Neural crest cell (in vitro differentiated cells): Measurements from ENCODE around the gene PITHD1. TPM values are rescaled to one million over a fixed set of nuclear protein-coding genes. Genes with fewer than 3 reads are reported as not detected.

Experiments
- DNase-seq: peaks from one replicate; pipeline ENCODE4 v3.0.0; 2021; ENCODE audit warnings: low read depth, mixed read lengths, low spot score
- H3K27ac Mint-ChIP-seq: one replicate; pipeline ENCODE4 v1.8.0; 2021; ENCODE audit warnings: mild to moderate bottlenecking, mixed read lengths; ENCODE audit not compliant: unreplicated experiment
- H3K27me3 Mint-ChIP-seq: 2 replicates; pipeline ENCODE4 v1.8.0; 2021; ENCODE audit warnings: low read depth, mild to moderate bottlenecking, mixed read lengths
- H3K36me3 Mint-ChIP-seq: 2 replicates; pipeline ENCODE4 v1.8.0; 2021; ENCODE audit warnings: low read depth, mild to moderate bottlenecking, mixed read lengths
- H3K4me1 Mint-ChIP-seq: 2 replicates; pipeline ENCODE4 v1.8.0; 2021; ENCODE audit warnings: mixed read lengths
- H3K4me3 Mint-ChIP-seq: one replicate; pipeline ENCODE4 v1.8.0; 2021; ENCODE audit warnings: mild to moderate bottlenecking, mixed read lengths
- H3K9me3 Mint-ChIP-seq: 2 replicates; pipeline ENCODE4 v1.8.0; 2021; ENCODE audit warnings: mixed read lengths
- total RNA-seq: library from RNA; stranded (reverse); gene quantifications from 2 replicates; pipeline ENCODE4 v1.2.1, GENCODE V29; 2021
- TF ChIP-seq, protein P1 (sequence below): fragments of 200-600 bp; sonication (generic); conservative IDR thresholded peaks from 2 replicates; pipeline ENCODE4 v1.5.0; 2021; ENCODE audit warnings: antibody characterized with exemption, mild to moderate bottlenecking

PITHD1 gene
- total RNA-seq, 1 donor from 2014 or later = 57.5 TPM

DNA sequence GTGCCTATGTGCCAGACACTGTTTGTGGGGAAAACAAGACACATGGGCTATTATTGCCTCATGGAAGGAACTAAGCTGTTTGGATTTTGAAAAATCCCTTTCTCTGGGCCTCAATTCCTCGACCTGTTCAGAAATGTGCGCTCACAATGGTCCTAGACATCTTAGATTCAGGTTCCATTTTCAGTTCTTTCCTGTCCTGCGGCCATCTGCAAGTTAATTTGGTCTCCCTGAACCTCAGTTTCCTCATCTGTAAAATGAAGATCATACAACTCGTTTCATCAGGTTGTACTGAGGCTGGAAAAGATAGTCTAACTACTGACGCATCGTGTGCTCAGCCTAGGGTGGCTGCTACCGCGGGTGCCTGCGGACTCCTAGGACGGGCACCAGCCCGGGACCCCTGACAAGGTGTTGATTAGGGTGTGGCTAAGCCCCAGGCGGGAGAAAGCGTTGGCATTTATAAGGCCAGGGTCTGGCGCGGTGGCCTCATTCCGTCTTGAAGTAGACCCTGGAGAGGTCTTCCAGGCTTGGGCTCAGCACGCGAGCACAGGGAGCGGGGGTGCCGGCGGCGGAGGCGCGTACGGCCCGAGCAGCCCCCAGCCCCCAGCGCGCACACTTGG, 35.4 kb upstream of the PITHD1 start:
- H3K9me3 Mint-ChIP-seq = no peaks in the 10 kb centered on the region
- TF ChIP-seq, protein P1, sequence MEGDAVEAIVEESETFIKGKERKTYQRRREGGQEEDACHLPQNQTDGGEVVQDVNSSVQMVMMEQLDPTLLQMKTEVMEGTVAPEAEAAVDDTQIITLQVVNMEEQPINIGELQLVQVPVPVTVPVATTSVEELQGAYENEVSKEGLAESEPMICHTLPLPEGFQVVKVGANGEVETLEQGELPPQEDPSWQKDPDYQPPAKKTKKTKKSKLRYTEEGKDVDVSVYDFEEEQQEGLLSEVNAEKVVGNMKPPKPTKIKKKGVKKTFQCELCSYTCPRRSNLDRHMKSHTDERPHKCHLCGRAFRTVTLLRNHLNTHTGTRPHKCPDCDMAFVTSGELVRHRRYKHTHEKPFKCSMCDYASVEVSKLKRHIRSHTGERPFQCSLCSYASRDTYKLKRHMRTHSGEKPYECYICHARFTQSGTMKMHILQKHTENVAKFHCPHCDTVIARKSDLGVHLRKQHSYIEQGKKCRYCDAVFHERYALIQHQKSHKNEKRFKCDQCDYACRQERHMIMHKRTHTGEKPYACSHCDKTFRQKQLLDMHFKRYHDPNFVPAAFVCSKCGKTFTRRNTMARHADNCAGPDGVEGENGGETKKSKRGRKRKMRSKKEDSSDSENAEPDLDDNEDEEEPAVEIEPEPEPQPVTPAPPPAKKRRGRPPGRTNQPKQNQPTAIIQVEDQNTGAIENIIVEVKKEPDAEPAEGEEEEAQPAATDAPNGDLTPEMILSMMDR = no peak
- H3K4me1 Mint-ChIP-seq = peaks cover 39% of the 10 kb centered on the region
- H3K4me3 Mint-ChIP-seq = peak overlapping the region; percentile 94
- peaks cover 5% of the 10 kb centered on the region for H3K36me3 Mint-ChIP-seq
- H3K27me3 Mint-ChIP-seq = no peaks in the 10 kb centered on the region
- no peak for DNase-seq
- peak overlapping the region; percentile 87 for H3K27ac Mint-ChIP-seq

DNA sequence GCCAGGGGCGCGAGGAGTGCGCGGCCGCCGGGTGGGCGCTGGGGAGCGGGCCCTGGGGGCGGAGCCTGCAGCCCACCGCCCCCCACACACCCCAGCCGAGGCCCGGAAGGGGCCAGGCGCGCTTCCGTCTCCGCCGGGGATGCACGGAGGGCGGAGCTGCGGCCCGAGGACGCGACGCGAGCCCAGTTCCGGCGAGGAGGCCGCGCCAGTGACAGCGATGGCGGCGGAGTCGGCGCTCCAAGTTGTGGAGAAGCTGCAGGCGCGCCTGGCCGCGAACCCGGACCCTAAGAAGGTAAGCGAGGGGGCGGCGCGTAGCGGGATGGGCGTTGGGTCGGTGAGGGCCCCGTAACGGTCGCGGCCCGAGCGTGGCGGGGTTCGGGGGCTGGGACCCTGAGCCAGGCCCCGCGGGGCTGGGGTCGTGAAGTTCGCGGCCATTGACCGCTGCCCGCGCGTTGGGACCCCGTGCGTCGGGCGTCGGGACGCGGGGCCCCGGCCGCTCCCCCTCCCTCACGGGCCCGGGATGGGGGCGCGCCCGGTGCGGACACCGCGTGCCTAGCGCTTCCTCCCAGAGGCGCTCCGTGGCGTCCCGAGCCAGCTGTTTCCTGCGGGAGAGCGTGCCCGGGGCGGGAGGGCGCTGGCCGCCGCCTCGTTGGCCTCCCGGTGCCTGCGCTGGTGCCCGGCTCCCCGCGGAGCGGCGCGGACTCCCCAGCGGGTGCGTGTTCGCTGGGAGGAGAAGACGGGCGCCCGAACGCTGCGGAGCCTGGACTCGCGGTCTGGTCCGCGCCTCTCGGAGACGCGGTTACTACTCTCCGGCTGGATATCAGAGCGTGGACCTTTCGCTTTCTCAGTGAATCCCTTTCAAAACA, 34.7 kb upstream of the PITHD1 start, which contains the start of gene ELOA:
ELOA (plus strand) TSS at position 185 of the 866 bp plus-strand sequence; CDS start at position 218, 33 bp downstream.
- peak within 1 kb of the TSS; percentile 96 for H3K4me3 Mint-ChIP-seq
- H3K9me3 Mint-ChIP-seq = no peaks in the 10 kb centered on the region
- peak within 1 kb of the TSS; percentile 87 for H3K27ac Mint-ChIP-seq
- H3K27me3 Mint-ChIP-seq = no peaks in the 10 kb centered on the region
- H3K36me3 Mint-ChIP-seq = peaks cover 5% of the 10 kb centered on the region
- peaks cover 39% of the 10 kb centered on the region for H3K4me1 Mint-ChIP-seq
- TF ChIP-seq, protein P1 = no peak
- DNase-seq = peak; percentile 58

DNA sequence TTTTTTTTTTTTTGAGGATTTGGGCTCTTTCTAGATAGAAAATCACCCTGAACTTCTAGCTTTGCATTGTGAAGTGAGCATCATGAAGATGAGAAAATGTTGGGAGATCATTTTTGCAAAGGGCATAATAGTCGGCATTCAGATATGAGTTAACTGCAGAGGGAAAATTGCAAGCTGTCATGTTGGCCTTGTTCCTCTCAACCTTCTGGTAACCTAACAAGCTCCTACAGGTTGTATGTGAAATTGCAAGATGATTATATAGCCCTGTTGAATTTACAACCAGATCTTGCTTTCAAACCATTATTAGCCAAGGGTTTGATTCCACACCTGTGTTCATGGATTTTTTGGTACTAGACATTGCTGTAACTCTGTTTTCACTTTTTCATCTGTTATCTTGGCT, 32.7 kb upstream of the PITHD1 start:
- no peaks in the 10 kb centered on the region for H3K27me3 Mint-ChIP-seq
- TF ChIP-seq, protein P1 = peak; percentile 54
- peak overlapping the region; percentile 51 for H3K27ac Mint-ChIP-seq
- peaks cover 5% of the 10 kb centered on the region for H3K36me3 Mint-ChIP-seq
- peak overlapping the region; percentile 96 for H3K4me3 Mint-ChIP-seq
- H3K4me1 Mint-ChIP-seq = peaks cover 39% of the 10 kb centered on the region
- DNase-seq = no peak
- H3K9me3 Mint-ChIP-seq = no peaks in the 10 kb centered on the region

DNA sequence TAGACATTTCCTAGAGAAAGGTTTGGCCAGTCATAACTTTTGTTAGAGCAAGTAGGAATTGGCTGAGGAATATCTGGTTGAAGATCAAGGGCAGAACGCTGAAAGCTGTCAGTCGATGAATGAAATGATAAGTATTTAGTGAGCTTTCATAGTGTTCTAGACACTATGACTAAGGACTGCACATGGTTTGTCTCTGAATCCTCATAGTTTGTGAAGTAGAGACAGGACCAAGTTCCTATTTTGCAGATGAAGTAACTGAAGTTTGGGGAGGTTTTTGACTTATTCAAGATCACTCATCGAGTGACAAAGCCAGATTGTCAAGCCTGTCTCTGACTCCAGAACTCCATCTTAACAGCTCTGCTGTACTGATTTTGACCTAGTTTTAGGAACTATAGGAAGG, 30.2 kb upstream of the PITHD1 start:
- TF ChIP-seq, protein P1 = no peak
- H3K4me1 Mint-ChIP-seq = peaks cover 29% of the 10 kb centered on the region
- no peaks in the 10 kb centered on the region for H3K9me3 Mint-ChIP-seq
- peaks cover 8% of the 10 kb centered on the region for H3K36me3 Mint-ChIP-seq
- no peak overlapping the region for H3K27ac Mint-ChIP-seq
- DNase-seq = no peak
- H3K4me3 Mint-ChIP-seq = no peak overlapping the region
- no peaks in the 10 kb centered on the region for H3K27me3 Mint-ChIP-seq

DNA sequence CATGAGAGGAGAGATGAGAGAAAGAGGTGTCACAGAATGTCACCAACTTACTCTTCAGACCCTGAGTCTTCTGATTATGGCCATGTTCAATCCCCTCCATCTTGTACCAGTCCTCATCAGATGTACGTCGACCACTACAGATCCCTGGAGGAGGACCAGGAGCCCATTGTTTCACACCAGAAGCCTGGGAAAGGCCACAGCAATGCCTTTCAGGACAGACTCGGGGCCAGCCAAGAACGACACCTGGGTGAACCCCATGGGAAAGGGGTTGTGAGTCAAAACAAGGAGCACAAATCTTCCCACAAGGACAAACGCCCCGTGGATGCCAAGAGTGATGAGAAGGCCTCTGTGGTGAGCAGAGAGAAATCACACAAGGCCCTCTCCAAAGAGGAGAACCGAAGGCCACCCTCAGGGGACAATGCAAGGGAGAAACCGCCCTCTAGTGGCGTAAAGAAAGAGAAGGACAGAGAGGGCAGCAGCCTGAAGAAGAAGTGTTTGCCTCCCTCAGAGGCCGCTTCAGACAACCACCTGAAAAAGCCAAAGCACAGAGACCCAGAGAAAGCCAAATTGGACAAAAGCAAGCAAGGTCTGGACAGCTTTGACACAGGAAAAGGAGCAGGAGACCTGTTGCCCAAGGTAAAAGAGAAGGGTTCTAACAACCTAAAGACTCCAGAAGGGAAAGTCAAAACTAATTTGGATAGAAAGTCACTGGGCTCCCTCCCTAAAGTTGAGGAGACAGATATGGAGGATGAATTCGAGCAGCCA, 27.0 kb upstream of the PITHD1 start:
- Mint-ChIP-seq H3K27me3 (no peaks in the 10 kb centered on the region), H3K9me3 (no peaks in the 10 kb centered on the region), H3K27ac (peak overlapping the region; percentile 19), H3K4me3 (no peak overlapping the region), H3K36me3 (peaks cover 18% of the 10 kb centered on the region), H3K4me1 (peaks cover 8% of the 10 kb centered on the region)
- peak; percentile 33 for DNase-seq
- TF ChIP-seq, protein P1 = peak; percentile 74
